GM23338 (cell line): ENCODE results near the gene CYTL1.

Source experiments
- CREB1 ChIP-seq: fragments of 250-450 bp; sonication (Bioruptor Pico); IDR thresholded peaks from 2 replicates; pipeline ENCODE4 v1.5.0; 2020; ENCODE audit warnings: low read depth, mild to moderate bottlenecking, moderate library complexity
- CTCF ChIP-seq, 2 experiments: fragments of 200-600 bp in 1 of 2; sonication (generic) in 1 of 2; conservative IDR thresholded peaks; 2 replicates each; pipeline versions ENCODE4 v1.5.1 to v1.6.1; 2016 to 2017; ENCODE audit warnings: antibody characterized with exemption in 2 of 2, low read depth in 2 of 2, mild to moderate bottlenecking in 2 of 2, moderate library complexity in 1 of 2
- EZH2 ChIP-seq: fragments of 200-600 bp; sonication (generic); IDR thresholded peaks from one replicate; pipeline ENCODE4 v1.8.0; 2017; ENCODE audit warnings: antibody characterized with exemption, mild to moderate bottlenecking, low read depth; ENCODE audit not compliant: unreplicated experiment
- JUNB ChIP-seq: IDR thresholded peaks from one replicate; pipeline ENCODE4 v1.6.1; 2016; ENCODE audit warnings: antibody characterized with exemption; ENCODE audit not compliant: unreplicated experiment
- POLR2AphosphoS5 ChIP-seq: IDR thresholded peaks from 2 replicates; pipeline ENCODE4 v1.6.1; 2016; ENCODE audit warnings: antibody characterized with exemption, low read depth
- REST ChIP-seq: IDR thresholded peaks from one replicate; pipeline ENCODE4 v1.6.1; 2018; ENCODE audit warnings: antibody characterized with exemption; ENCODE audit not compliant: unreplicated experiment
- ZNF331 ChIP-seq: fragments of 250-450 bp; sonication (Bioruptor Pico); IDR thresholded peaks from 2 replicates; pipeline ENCODE4 v1.5.0; 2020; ENCODE audit warnings: low read depth, mild to moderate bottlenecking, moderate library complexity

GRCh38 chr4:5014007-5014682, 5.1 kb downstream of the CYTL1 start:
- TF ChIP-seq CTCF (conservative IDR thresholded peaks at IDR 0.05; ENCODE audit: low read depth in 2 of 2), result no peak
- no peak for TF ChIP-seq ZNF331
- no peak for TF ChIP-seq REST
- no peak for TF ChIP-seq POLR2AphosphoS5
- TF ChIP-seq EZH2, result no peak
- no peak for TF ChIP-seq JUNB
- TF ChIP-seq CREB1, result no peak
